Left lung (tissue), 10 donors: ENCODE measurements around the gene RPL32. TPM values are rescaled to one million over a fixed set of nuclear protein-coding genes. Genes with fewer than 3 reads are reported as not detected.

Experiments
- ATAC-seq: fragments of 200-7000 bp; cut with Tn5 transposase; one replicate; pipeline ENCODE4 v1.9.1; 2020; ENCODE audit warnings: moderate library complexity
- DNase-seq, 4 donors: peaks; one replicate each; pipeline ENCODE4 v3.0.0-alpha.2; 2013 to 2020
- H3K27ac ChIP-seq, 2 donors: fragments of 200-600 bp; sonication (generic) in 1 of 2; one replicate each; pipeline versions ENCODE4 v1.5.0 to v1.8.0; 2020 to 2021
- H3K27me3 ChIP-seq, 2 donors: fragments of 200-600 bp; sonication (generic) in 1 of 2; one replicate each; pipeline versions ENCODE4 v1.5.0 to v1.8.0; 2020 to 2021
- H3K36me3 ChIP-seq, 2 donors: fragments of 200-600 bp; sonication (generic) in 1 of 2; one replicate each; pipeline versions ENCODE4 v1.5.0 to v1.8.0; 2020 to 2021
- H3K4me1 ChIP-seq, 2 donors: fragments of 200-600 bp; one replicate each; pipeline ENCODE4 v1.8.0; 2021
- H3K4me3 ChIP-seq, 2 donors: fragments of 200-600 bp; sonication (generic) in 1 of 2; one replicate each; pipeline versions ENCODE4 v1.5.0 to v1.8.0; 2020 to 2021; ENCODE audit warnings: mild to moderate bottlenecking in 1 of 2
- H3K9me3 ChIP-seq, 2 donors: fragments of 200-600 bp; sonication (generic) in 1 of 2; one replicate each; pipeline versions ENCODE4 v1.5.0 to v1.8.0; 2020 to 2021
- CTCF ChIP-seq, 2 donors: fragments of 200-600 bp; sonication (generic) in 1 of 2; IDR thresholded peaks; one replicate each; pipeline versions ENCODE4 v1.5.0 to v1.8.0; 2021; ENCODE audit warnings: antibody characterized with exemption in 2 of 2
- intact Hi-C, 2 donors: fragments of 100-400 bp; cut with DNase I; formaldehyde crosslinking; loops; one replicate each; pipeline versions ENCODE4 v1.11.2 to v1.14.2; 2022
- polyA plus RNA-seq, 6 donors: library from polyadenylated mRNA; unstranded; fragments of 120-200 nt; gene quantifications; one replicate each; pipeline ENCODE4 v1.2.1, GENCODE V29; 2013; ENCODE audit not compliant: insufficient read length in 6 of 6
- total RNA-seq, 2 donors: library from RNA; stranded (reverse); fragmentation: NEBNext Ultra II Directional; extraction: Animal tissue kit (Norgen Biotek cat#: 25700); gene quantifications; one replicate each; pipeline ENCODE4 v1.2.1, GENCODE V29; 2021
- donor health status: DM: no; HTN: yes; CAD: no.
- donor health status: DM: no; HTN: no; CAD: no.

RPL32 gene
- total and polyA plus RNA-seq, 8 donors: 1,223 to 2,940 (median 2,469) TPM

GRCh38 chr3:12785096-12785495, 56.3 kb downstream of the RPL32 start:
- ATAC-seq (no peak), DNase-seq (no peak)
- no peaks in the 10 kb centered on the region for H3K36me3 ChIP-seq
- no peak overlapping the region for H3K4me3 ChIP-seq
- intact Hi-C loops: no loop called here
- H3K4me1 ChIP-seq: no peaks in the 10 kb centered on the region
- H3K27ac ChIP-seq: no peak overlapping the region
- H3K9me3 ChIP-seq: no peaks in the 10 kb centered on the region
- no peak for TF ChIP-seq CTCF (IDR thresholded peaks at IDR 0.05)
- H3K27me3 ChIP-seq: no peaks in the 10 kb centered on the region

Other genes with a start within 250 kb of the RPL32 start
- gene RAF1, start 177.4 kb downstream of the RPL32 start, total RNA-seq: 10 to 100 TPM; 75.8 to 89.9 TPM
- 100 to 1,000 TPM; 125 to 147 (median 130) TPM for gene RAF1, start 177.4 kb downstream of the RPL32 start, polyA plus RNA-seq
- gene TMEM40, start 82.3 kb downstream of the RPL32 start, total RNA-seq: 1 to 10 TPM in 1 of 2 donors, not detected in 1; 1.4 TPM
- gene TMEM40, start 82.3 kb downstream of the RPL32 start, polyA plus RNA-seq: 1 to 10 TPM; 1.1 to 2.4 (median 1.7) TPM
- 1 to 10 TPM; 3.7 to 7.8 TPM for gene CAND2, start 44.9 kb downstream of the RPL32 start, total RNA-seq
- gene CAND2, start 44.9 kb downstream of the RPL32 start, polyA plus RNA-seq: 1 to 10 TPM; 5.2 to 8.8 (median 6.8) TPM
- gene IQSEC1, start 231.9 kb upstream of the RPL32 start, total RNA-seq: 10 to 100 TPM; 38.7 to 57.0 TPM
- gene IQSEC1, start 231.9 kb upstream of the RPL32 start, polyA plus RNA-seq: 10 to 100 TPM; 24.9 to 36.9 (median 31.3) TPM